OCI-LY1 (cell line): ENCODE results near the gene SYNCRIP.
"Not testable (repeated sequence)": the region's sequence is repeated elsewhere in the genome, so short reads cannot be mapped to it uniquely, and the experiment has no call there.

ENCODE experiments used
- H2AFZ ChIP-seq: fragments of 200-600 bp; sonication (generic), shearing (Covaris generic); 2 replicates; pipeline ENCODE4 v1.6.0; 2014; ENCODE audit warnings: antibody characterized with exemption, mild to moderate bottlenecking, low read length
- H3F3A ChIP-seq: fragments of 200-600 bp; sonication (generic), shearing (Covaris generic); 2 replicates; pipeline ENCODE4 v1.6.0; 2014; ENCODE audit warnings: mild to moderate bottlenecking, antibody characterized with exemption, low read length, moderate library complexity; ENCODE audit not compliant: insufficient read depth
- H3K27ac ChIP-seq: fragments of 200-600 bp; sonication (generic); 2 replicates; pipeline ENCODE4 v1.5.1; 2014; ENCODE audit warnings: low read length, mixed run types, mild to moderate bottlenecking, low read depth; ENCODE audit not compliant: poor library complexity, severe bottlenecking
- H3K27me3 ChIP-seq: fragments of 200-600 bp; sonication (generic); 2 replicates; pipeline ENCODE4 v1.6.0; 2014; ENCODE audit warnings: antibody characterized with exemption, mild to moderate bottlenecking, low read length, moderate library complexity; ENCODE audit not compliant: insufficient read depth
- H3K36me3 ChIP-seq: fragments of 200-600 bp; sonication (generic); 2 replicates; pipeline ENCODE4 v1.6.1; 2014; ENCODE audit warnings: mild to moderate bottlenecking, antibody characterized with exemption, low read length, moderate library complexity, mixed read lengths; ENCODE audit not compliant: insufficient read depth
- H3K4me1 ChIP-seq: fragments of 200-600 bp; sonication (generic); 2 replicates; pipeline ENCODE4 v1.5.1; 2014; ENCODE audit warnings: mild to moderate bottlenecking, low read length, moderate library complexity; ENCODE audit not compliant: insufficient read depth, severe bottlenecking
- H3K4me2 ChIP-seq: fragments of 200-600 bp; sonication (generic), shearing (Covaris generic); 2 replicates; pipeline ENCODE4 v1.6.1; 2014; ENCODE audit warnings: low read length
- H3K4me3 ChIP-seq: fragments of 200-600 bp; sonication (generic); 2 replicates; pipeline ENCODE4 v1.5.1; 2014; ENCODE audit warnings: low read length, low read depth, mild to moderate bottlenecking, mixed read lengths; ENCODE audit not compliant: poor library complexity, severe bottlenecking
- H3K79me2 ChIP-seq: fragments of 200-600 bp; shearing (Covaris generic); 2 replicates; pipeline ENCODE4 v1.6.1; 2016; ENCODE audit warnings: mixed run types, low read length, mixed read lengths; ENCODE audit not compliant: insufficient read depth
- H3K9ac ChIP-seq: fragments of 200-600 bp; sonication (generic), shearing (Covaris generic); 2 replicates; pipeline ENCODE4 v1.6.1; 2014; ENCODE audit warnings: mild to moderate bottlenecking, low read length, mixed read lengths
- H3K9me2 ChIP-seq: fragments of 200-600 bp; sonication (generic), shearing (Covaris generic); 2 replicates; pipeline ENCODE4 v1.6.1; 2014; ENCODE audit warnings: low read depth, mild to moderate bottlenecking, low read length, mixed read lengths
- H3K9me3 ChIP-seq: fragments of 200-600 bp; shearing (Covaris generic); 2 replicates; pipeline ENCODE4 v1.6.1; 2014; ENCODE audit warnings: low read length, mixed read lengths
- H4K20me1 ChIP-seq: fragments of 200-600 bp; sonication (generic), shearing (Covaris generic); 2 replicates; pipeline ENCODE4 v1.6.0; 2016; ENCODE audit warnings: mild to moderate bottlenecking, low read length; ENCODE audit not compliant: insufficient read depth
- CTCF ChIP-seq: fragments of 200-600 bp; sonication (generic), shearing (Covaris generic); IDR thresholded peaks from 2 replicates; pipeline ENCODE4 v1.5.1; 2017; ENCODE audit warnings: mild to moderate bottlenecking, antibody characterized with exemption, low read length, moderate library complexity, mixed read lengths
- EZH2 ChIP-seq: fragments of 200-600 bp; sonication (generic), shearing (Covaris generic); IDR thresholded peaks from 2 replicates; pipeline ENCODE4 v1.8.0; 2017; ENCODE audit warnings: borderline replicate concordance, mixed run types, mild to moderate bottlenecking, antibody characterized with exemption, low read length, moderate library complexity, mixed read lengths

The SYNCRIP gene

GRCh38 chr6:85685713-85686112, 43.0 kb upstream of the SYNCRIP start:
- Histone ChIP-seq H3K79me2 (no peaks in the 10 kb centered on the region), H3K36me3 (no peaks in the 10 kb centered on the region), H3K4me1 (no peaks in the 10 kb centered on the region), H2AFZ (no peak overlapping the region), H4K20me1 (no peaks in the 10 kb centered on the region), H3K4me2 (no peak overlapping the region), H3K27me3 (no peaks in the 10 kb centered on the region), H3K27ac (no peak overlapping the region), H3K9ac (no peak overlapping the region), H3K9me3 (no peaks in the 10 kb centered on the region), H3F3A (no peaks in the 10 kb centered on the region), H3K9me2 (no peaks in the 10 kb centered on the region), H3K4me3 (no peak overlapping the region)
- TF ChIP-seq EZH2 (no peak), CTCF (no peak)

- Histone ChIP-seq H3K9me3 (no peaks in the 10 kb centered on the region), H3K79me2 (no peaks in the 10 kb centered on the region), H3K4me1 (peaks cover 7% of the 10 kb centered on the region), H3K27ac (no peak overlapping the region), H3K9ac (no peak overlapping the region), H3K4me3 (no peak overlapping the region), H3K36me3 (no peaks in the 10 kb centered on the region), H3F3A (no peaks in the 10 kb centered on the region), H3K4me2 (no peak overlapping the region), H2AFZ (no peak overlapping the region), H4K20me1 (no peaks in the 10 kb centered on the region), H3K27me3 (no peaks in the 10 kb centered on the region), H3K9me2 (no peaks in the 10 kb centered on the region)
- TF ChIP-seq CTCF (no peak), EZH2 (no peak)
Measured at GRCh38 chr6:85684809-85685171, 42.1 kb upstream of the SYNCRIP start.

- H3K27me3 ChIP-seq = no peaks in the 10 kb centered on the region
- H3K9me2 ChIP-seq = no peaks in the 10 kb centered on the region
- no peaks in the 10 kb centered on the region for H3K79me2 ChIP-seq
- no peak for TF ChIP-seq CTCF
- TF ChIP-seq EZH2 = no peak
- no peaks in the 10 kb centered on the region for H3F3A ChIP-seq
- H3K27ac ChIP-seq = no peak overlapping the region
- no peaks in the 10 kb centered on the region for H3K36me3 ChIP-seq
- H2AFZ ChIP-seq = no peak overlapping the region
- no peaks in the 10 kb centered on the region for H3K9me3 ChIP-seq
- H4K20me1 ChIP-seq = no peaks in the 10 kb centered on the region
- no peak overlapping the region for H3K4me3 ChIP-seq
- H3K9ac ChIP-seq = no peak overlapping the region
- H3K4me2 ChIP-seq = no peak overlapping the region
- H3K4me1 ChIP-seq = peaks cover 12% of the 10 kb centered on the region
Measured at GRCh38 chr6:85684133-85684808, 41.6 kb upstream of the SYNCRIP start.

- Histone ChIP-seq H3K79me2 (peaks cover 16% of the 10 kb centered on the region), H3K36me3 (peaks cover 15% of the 10 kb centered on the region), H3K4me1 (peaks cover 16% of the 10 kb centered on the region)
- H3F3A ChIP-seq, H3K9me3 ChIP-seq, H3K27ac ChIP-seq, H3K9me2 ChIP-seq, H3K4me3 ChIP-seq, H4K20me1 ChIP-seq, H3K4me2 ChIP-seq, H3K9ac ChIP-seq, H2AFZ ChIP-seq, H3K27me3 ChIP-seq: not testable (repeated sequence)
Measured at GRCh38 chr6:85681899-85682298, 39.2 kb upstream of the SYNCRIP start.
